Measurements from ENCODE around the gene DNAJB9.

DNAJB9 gene

GRCh38 chr7:108609643-108610042 is 40.0 kb downstream of the DNAJB9 start:
- no peak overlapping the region for H3K4me3 ChIP-seq (ENCODE audit: low read depth, low read length)
- TF ChIP-seq, protein P1, sequence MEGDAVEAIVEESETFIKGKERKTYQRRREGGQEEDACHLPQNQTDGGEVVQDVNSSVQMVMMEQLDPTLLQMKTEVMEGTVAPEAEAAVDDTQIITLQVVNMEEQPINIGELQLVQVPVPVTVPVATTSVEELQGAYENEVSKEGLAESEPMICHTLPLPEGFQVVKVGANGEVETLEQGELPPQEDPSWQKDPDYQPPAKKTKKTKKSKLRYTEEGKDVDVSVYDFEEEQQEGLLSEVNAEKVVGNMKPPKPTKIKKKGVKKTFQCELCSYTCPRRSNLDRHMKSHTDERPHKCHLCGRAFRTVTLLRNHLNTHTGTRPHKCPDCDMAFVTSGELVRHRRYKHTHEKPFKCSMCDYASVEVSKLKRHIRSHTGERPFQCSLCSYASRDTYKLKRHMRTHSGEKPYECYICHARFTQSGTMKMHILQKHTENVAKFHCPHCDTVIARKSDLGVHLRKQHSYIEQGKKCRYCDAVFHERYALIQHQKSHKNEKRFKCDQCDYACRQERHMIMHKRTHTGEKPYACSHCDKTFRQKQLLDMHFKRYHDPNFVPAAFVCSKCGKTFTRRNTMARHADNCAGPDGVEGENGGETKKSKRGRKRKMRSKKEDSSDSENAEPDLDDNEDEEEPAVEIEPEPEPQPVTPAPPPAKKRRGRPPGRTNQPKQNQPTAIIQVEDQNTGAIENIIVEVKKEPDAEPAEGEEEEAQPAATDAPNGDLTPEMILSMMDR (IDR thresholded peaks at IDR 0.05; ENCODE audit: borderline replicate concordance, insufficient read depth, low read depth, low read length), result no peak

DNA sequence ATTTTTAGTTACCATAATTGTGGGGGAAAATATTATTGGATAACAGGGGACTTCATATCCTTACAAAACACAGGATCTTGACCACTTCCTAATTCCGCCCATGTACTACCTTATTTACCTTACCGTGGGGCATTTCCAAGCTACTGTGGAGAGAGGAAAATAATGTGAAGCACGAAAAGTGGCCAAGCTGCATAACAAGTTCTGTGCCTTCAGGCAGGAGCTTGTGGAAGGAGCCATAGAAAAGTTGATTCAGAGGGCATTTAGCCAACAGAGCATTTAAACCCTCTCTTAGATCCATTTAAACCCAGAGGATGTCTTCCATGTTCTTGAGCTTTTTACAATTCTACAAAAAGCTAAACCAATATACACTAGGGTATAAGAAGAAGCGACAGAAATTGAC is 41.6 kb downstream of the DNAJB9 start:
- no peak overlapping the region for H3K4me3 ChIP-seq (ENCODE audit: low read depth, low read length)
- TF ChIP-seq, protein P1 (IDR thresholded peaks at IDR 0.05; ENCODE audit: borderline replicate concordance, insufficient read depth, low read depth, low read length), result no peak

GRCh38 chr7:108613147-108613948 is 43.7 kb downstream of the DNAJB9 start:
- no peak overlapping the region for H3K4me3 ChIP-seq (ENCODE audit: low read depth, low read length)
- TF ChIP-seq, protein P1 (IDR thresholded peaks at IDR 0.05; ENCODE audit: borderline replicate concordance, insufficient read depth, low read depth, low read length), result peak; percentile 25; the same call in 1 of the 2 replicates

- TF ChIP-seq, protein P1 (IDR thresholded peaks at IDR 0.05; ENCODE audit: borderline replicate concordance, insufficient read depth, low read depth, low read length), result no peak
- no peak overlapping the region for H3K4me3 ChIP-seq (ENCODE audit: low read depth, low read length)
These were observed 44.3 kb downstream of the DNAJB9 start for GRCh38 chr7:108613949-108614381.

DNA sequence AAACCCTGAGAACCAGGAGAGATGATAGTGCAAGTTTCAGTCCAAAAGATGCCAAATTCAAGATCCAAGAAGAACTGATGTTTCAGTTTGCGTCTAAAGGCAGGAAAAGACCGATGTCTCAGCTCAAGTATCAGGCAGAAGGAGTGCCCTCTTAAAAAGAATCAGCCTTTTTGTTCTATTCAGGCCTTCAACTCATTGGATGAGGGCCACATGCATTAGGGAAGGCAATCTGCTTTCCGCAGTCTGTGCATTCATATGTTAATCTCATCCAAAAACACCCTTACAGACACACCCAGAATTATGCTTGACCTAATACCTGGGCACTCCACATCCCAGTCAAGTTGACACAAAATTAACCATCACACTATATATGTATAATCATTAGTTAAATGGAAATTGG is 45.2 kb downstream of the DNAJB9 start:
- TF ChIP-seq, protein P1 (IDR thresholded peaks at IDR 0.05; ENCODE audit: borderline replicate concordance, insufficient read depth, low read depth, low read length), result no peak
- H3K4me3 ChIP-seq (ENCODE audit: low read depth, low read length), result no peak overlapping the region

- TF ChIP-seq, protein P1 (IDR thresholded peaks at IDR 0.05; ENCODE audit: borderline replicate concordance, insufficient read depth, low read depth, low read length), result no peak
- no peak overlapping the region for H3K4me3 ChIP-seq (ENCODE audit: low read depth, low read length)
These were observed 48.4 kb downstream of the DNAJB9 start for GRCh38 chr7:108618056-108618455.

DNA sequence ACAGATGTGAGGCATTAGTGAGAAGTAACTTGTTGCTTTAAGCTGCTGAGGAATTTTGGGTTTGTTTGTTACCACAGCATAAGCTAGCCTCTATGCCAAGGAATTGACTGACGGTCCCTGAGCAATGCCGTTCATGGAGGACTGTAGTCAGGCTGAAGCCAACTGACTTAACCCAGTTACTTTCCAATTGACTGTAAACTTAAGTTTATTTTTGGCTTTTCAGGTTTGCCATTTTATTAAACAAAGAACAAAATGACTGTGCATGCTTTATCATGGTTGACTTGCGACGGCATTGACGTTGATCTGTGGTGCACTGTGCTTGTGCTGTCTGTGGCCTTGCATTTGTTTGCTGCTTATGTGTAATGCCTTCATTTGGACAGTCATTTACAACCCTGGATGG is 53.5 kb downstream of the DNAJB9 start:
- H3K4me3 ChIP-seq (ENCODE audit: low read depth, low read length), result no peak overlapping the region
- TF ChIP-seq, protein P1 (IDR thresholded peaks at IDR 0.05; ENCODE audit: borderline replicate concordance, insufficient read depth, low read depth, low read length), result no peak

All from GM12875 (cell line).